PFSK-1 (cell line): ENCODE results near the gene MBNL3.

ENCODE experiments used
- FOXP2 ChIP-seq: optimal IDR thresholded peaks from 2 replicates; pipeline ENCODE3; 2011; ENCODE audit warnings: borderline replicate concordance, control low read depth, inconsistent platforms; ENCODE audit not compliant: insufficient read depth; ENCODE audit errors: extremely low read length, extremely low read depth
- POLR2AphosphoS5 ChIP-seq: IDR thresholded peaks from 2 replicates; pipeline ENCODE4 v1.6.1; 2012; ENCODE audit warnings: low read depth, mild to moderate bottlenecking, control low read depth, low read length, moderate library complexity
- REST ChIP-seq, 2 experiments: IDR thresholded peaks; 2 replicates each; pipeline versions ENCODE4 v1.6.1 to v1.8.0; 2011 to 2012; ENCODE audit warnings: low read depth in 2 of 2, low read length in 2 of 2, control low read depth in 1 of 2, inconsistent platforms in 1 of 2, mild to moderate bottlenecking in 1 of 2, moderate library complexity in 1 of 2; ENCODE audit not compliant: insufficient read depth in 1 of 2
- SIN3A ChIP-seq: IDR thresholded peaks from 2 replicates; pipeline ENCODE4 v1.6.1; 2012; ENCODE audit warnings: mild to moderate bottlenecking, low read length, moderate library complexity, borderline replicate concordance; ENCODE audit not compliant: insufficient read depth
- TAF1 ChIP-seq: IDR thresholded peaks from 2 replicates; pipeline ENCODE4 v1.6.1; 2012; ENCODE audit warnings: low read length, control low read depth, borderline replicate concordance; ENCODE audit not compliant: insufficient read depth

The MBNL3 gene

GRCh38 chrX:132482632-132483031 is 6.2 kb downstream of the MBNL3 start:
- no peak for TF ChIP-seq FOXP2
- TF ChIP-seq SIN3A, result no peak
- TF ChIP-seq REST (IDR thresholded peaks at IDR 0.05; ENCODE audit: insufficient read depth in 1 of 2, low read depth in 2 of 2, low read length in 2 of 2), result no peak
- TF ChIP-seq TAF1, result no peak
- no peak for TF ChIP-seq POLR2AphosphoS5

GRCh38 chrX:132481449-132481848 is 7.4 kb downstream of the MBNL3 start:
- no peak for TF ChIP-seq TAF1
- no peak for TF ChIP-seq REST (IDR thresholded peaks at IDR 0.05; ENCODE audit: insufficient read depth in 1 of 2, low read depth in 2 of 2, low read length in 2 of 2)
- no peak for TF ChIP-seq POLR2AphosphoS5
- no peak for TF ChIP-seq FOXP2
- TF ChIP-seq SIN3A, result no peak

GRCh38 chrX:132480581-132481203 is 8.1 kb downstream of the MBNL3 start:
- TF ChIP-seq FOXP2, result no peak
- no peak for TF ChIP-seq TAF1
- TF ChIP-seq POLR2AphosphoS5, result no peak
- TF ChIP-seq SIN3A, result no peak
- no peak for TF ChIP-seq REST (IDR thresholded peaks at IDR 0.05; ENCODE audit: insufficient read depth in 1 of 2, low read depth in 2 of 2, low read length in 2 of 2)

- TF ChIP-seq SIN3A, result no peak
- no peak for TF ChIP-seq TAF1
- TF ChIP-seq FOXP2, result no peak
Measured at GRCh38 chrX:132474544-132475248, 14.1 kb downstream of the MBNL3 start.

- no peak for TF ChIP-seq FOXP2
- TF ChIP-seq POLR2AphosphoS5, result no peak
- no peak for TF ChIP-seq REST (IDR thresholded peaks at IDR 0.05; ENCODE audit: insufficient read depth in 1 of 2, low read depth in 2 of 2, low read length in 2 of 2)
- no peak for TF ChIP-seq TAF1
- no peak for TF ChIP-seq SIN3A
Measured at GRCh38 chrX:132472397-132472796, 16.4 kb downstream of the MBNL3 start.
